ENCODE results near the gene LARP6. TPM values are rescaled to one million over a fixed set of nuclear protein-coding genes. Genes with fewer than 3 reads are reported as not detected.
A peak's percentile ranks its signal among the peaks of the same experiment; 100 is the strongest.

The LARP6 gene
- total and polyA plus RNA-seq, 4 donors: 4.2 to 8.7 (median 6.8) TPM

DNA sequence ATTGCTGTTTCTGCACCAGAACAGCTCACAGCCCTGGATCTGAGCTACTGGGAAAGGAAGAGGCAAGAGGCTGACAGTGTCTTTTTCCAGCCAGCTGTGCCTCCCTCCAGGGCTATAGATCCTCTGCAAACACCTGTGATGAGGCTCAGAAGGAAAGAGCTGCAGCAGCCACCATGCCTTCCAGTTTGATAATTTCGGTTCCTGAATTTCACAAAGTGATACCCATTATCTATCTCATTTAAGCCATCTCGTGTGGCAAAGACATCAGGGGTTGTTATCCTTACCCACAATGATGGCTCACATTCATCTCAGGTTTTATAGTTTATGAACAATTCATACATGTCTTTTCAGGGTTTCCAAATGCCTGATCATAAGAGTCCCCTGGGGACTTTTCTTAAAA, 1.8 kb upstream of the LARP6 start:
- Histone ChIP-seq H3K4me3 (no peak overlapping the region), H3K36me3 (ENCODE audit: control insufficient read depth in 4 of 4, insufficient read depth in 4 of 4, low read length in 4 of 4) (peaks cover 0 to 7% (median 3%) of the 10 kb centered on the region in 4 donors), H3K9ac (ENCODE audit: insufficient read depth in 1 of 2, low read length in 2 of 2) (no peak overlapping the region), H3K27me3 (ENCODE audit: control insufficient read depth in 3 of 3, insufficient read depth in 3 of 3, low read length in 2 of 3) (peaks cover 0 to 3% (median 2%) of the 10 kb centered on the region in 3 donors), H3K27ac (ENCODE audit: low read depth in 1 of 2, low read length in 1 of 2) (peak overlapping the region in 1 of 2 donors; percentile 57), H3K9me3 (ENCODE audit: control insufficient read depth in 4 of 4, insufficient read depth in 3 of 4, low read length in 3 of 4) (peaks cover 0 to 2% (median 0%) of the 10 kb centered on the region in 4 donors), H3K4me1 (ENCODE audit: control insufficient read depth in 5 of 5, insufficient read depth in 5 of 5, low read length in 5 of 5) (peaks cover 5 to 41% (median 17%) of the 10 kb centered on the region in 5 donors)
- ATAC-seq (ENCODE audit: insufficient read depth, low FRiP score): no peak
- TF ChIP-seq, protein P1, sequence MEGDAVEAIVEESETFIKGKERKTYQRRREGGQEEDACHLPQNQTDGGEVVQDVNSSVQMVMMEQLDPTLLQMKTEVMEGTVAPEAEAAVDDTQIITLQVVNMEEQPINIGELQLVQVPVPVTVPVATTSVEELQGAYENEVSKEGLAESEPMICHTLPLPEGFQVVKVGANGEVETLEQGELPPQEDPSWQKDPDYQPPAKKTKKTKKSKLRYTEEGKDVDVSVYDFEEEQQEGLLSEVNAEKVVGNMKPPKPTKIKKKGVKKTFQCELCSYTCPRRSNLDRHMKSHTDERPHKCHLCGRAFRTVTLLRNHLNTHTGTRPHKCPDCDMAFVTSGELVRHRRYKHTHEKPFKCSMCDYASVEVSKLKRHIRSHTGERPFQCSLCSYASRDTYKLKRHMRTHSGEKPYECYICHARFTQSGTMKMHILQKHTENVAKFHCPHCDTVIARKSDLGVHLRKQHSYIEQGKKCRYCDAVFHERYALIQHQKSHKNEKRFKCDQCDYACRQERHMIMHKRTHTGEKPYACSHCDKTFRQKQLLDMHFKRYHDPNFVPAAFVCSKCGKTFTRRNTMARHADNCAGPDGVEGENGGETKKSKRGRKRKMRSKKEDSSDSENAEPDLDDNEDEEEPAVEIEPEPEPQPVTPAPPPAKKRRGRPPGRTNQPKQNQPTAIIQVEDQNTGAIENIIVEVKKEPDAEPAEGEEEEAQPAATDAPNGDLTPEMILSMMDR (IDR thresholded peaks at IDR 0.05; ENCODE audit: control extremely low read depth, extremely low read depth): no peak
- no peak for DNase-seq
- WGBS, 2 donors: 76 to 83% methylated on average over 2 of the region's 2 CpGs

DNA sequence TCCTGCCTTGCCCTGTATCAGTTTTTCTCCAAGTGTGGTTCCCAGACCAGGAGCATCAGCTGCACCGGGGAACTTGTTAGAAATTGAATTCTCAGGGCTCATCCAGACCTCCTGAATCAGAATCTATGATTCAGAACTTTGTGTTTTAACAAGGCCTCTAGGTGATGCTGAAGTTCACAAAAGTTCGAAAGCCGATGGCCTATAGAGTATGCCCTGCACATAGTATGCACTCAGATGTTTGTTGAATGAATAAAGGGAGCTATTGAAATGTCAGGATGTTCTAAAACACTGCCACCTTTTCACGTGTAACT, 664 bp upstream of the LARP6 start:
- DNase-seq (peak in 1 of 3 donors; percentile 71), ATAC-seq (ENCODE audit: insufficient read depth, low FRiP score) (no peak)
- H3K36me3 ChIP-seq (ENCODE audit: control insufficient read depth in 4 of 4, insufficient read depth in 4 of 4, low read length in 4 of 4): peaks cover 0 to 14% (median 5%) of the 10 kb centered on the region in 4 donors
- H3K4me3 ChIP-seq: peak overlapping the region; percentile 77
- WGBS, 2 donors: 54 to 55% methylated on average over 4 of the region's 4 CpGs
- H3K27ac ChIP-seq (ENCODE audit: low read depth in 1 of 2, low read length in 1 of 2): peak overlapping the region; percentile 92 to 95
- H3K4me1 ChIP-seq (ENCODE audit: control insufficient read depth in 5 of 5, insufficient read depth in 5 of 5, low read length in 5 of 5): peaks cover 5 to 41% (median 17%) of the 10 kb centered on the region in 5 donors
- peaks cover 0 to 2% (median 0%) of the 10 kb centered on the region in 4 donors for H3K9me3 ChIP-seq (ENCODE audit: control insufficient read depth in 4 of 4, insufficient read depth in 3 of 4, low read length in 3 of 4)
- peak overlapping the region; percentile 20 to 81 for H3K9ac ChIP-seq (ENCODE audit: insufficient read depth in 1 of 2, low read length in 2 of 2)
- peaks cover 0 to 3% (median 2%) of the 10 kb centered on the region in 3 donors for H3K27me3 ChIP-seq (ENCODE audit: control insufficient read depth in 3 of 3, insufficient read depth in 3 of 3, low read length in 2 of 3)
- TF ChIP-seq, protein P1 (IDR thresholded peaks at IDR 0.05; ENCODE audit: control extremely low read depth, extremely low read depth): no peak

DNA sequence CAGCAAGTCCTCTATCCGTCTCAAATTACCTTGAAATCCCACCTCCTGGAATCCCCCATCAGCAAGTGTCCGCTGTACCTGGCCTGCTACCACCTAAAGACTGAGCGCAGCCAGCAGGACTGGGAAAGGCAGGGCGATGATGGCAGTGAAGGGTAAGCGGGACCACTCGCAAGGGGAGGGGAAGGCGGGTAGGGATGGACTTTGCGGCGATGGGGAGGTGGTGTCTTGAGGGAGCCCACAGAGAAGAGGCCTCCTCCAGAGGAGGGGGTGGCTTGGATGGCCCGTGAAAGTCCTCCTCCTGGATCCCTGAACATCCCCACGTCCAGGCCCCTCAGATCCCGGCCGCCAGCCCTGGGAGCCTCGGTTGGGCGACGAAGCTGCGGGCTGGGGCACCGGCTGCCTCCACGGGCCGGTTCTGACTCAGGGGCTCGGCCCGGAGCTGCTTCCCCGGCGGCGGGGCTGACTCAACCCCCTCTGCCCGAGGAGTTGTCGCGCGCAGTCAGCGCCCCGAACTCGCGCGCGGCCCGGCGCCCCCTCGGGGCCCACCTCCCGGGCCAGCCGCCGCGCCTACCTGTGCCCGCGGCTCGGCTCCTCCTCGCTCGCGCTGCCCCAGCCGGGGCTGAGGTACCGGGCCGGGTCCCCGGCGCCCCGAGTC, 512 bp downstream of the LARP6 start:
- TF ChIP-seq, protein P1 (IDR thresholded peaks at IDR 0.05; ENCODE audit: control extremely low read depth, extremely low read depth): no peak
- ATAC-seq (ENCODE audit: insufficient read depth, low FRiP score): no peak
- Histone ChIP-seq H3K9me3 (ENCODE audit: control insufficient read depth in 4 of 4, insufficient read depth in 3 of 4, low read length in 3 of 4) (no peaks in the 10 kb centered on the region), H3K27me3 (ENCODE audit: control insufficient read depth in 3 of 3, insufficient read depth in 3 of 3, low read length in 2 of 3) (peaks cover 0 to 3% (median 2%) of the 10 kb centered on the region in 3 donors), H3K9ac (ENCODE audit: insufficient read depth in 1 of 2, low read length in 2 of 2) (peak overlapping the region; percentile 66 to 84), H3K4me3 (peak overlapping the region; percentile 77), H3K36me3 (ENCODE audit: control insufficient read depth in 4 of 4, insufficient read depth in 4 of 4, low read length in 4 of 4) (peaks cover 0 to 14% (median 5%) of the 10 kb centered on the region in 4 donors), H3K27ac (ENCODE audit: low read depth in 1 of 2, low read length in 1 of 2) (peak overlapping the region; percentile 92 to 94), H3K4me1 (ENCODE audit: control insufficient read depth in 5 of 5, insufficient read depth in 5 of 5, low read length in 5 of 5) (peaks cover 5 to 36% (median 12%) of the 10 kb centered on the region in 5 donors)
- whole genome bisulfite sequencing, 2 donors: 6 to 18% methylated on average over 23 to 54 of the region's 54 CpGs
- DNase-seq: peak; percentile 68 to 76 (median 69)

Measured in lung (tissue), 12 donors.